IMR-90 (cell line): ENCODE data around the gene CD300LD. TPM values are rescaled to one million over a fixed set of nuclear protein-coding genes. Genes with fewer than 3 reads are reported as not detected.

Source experiments
- ATAC-seq: fragments of 200-7000 bp; cut with Tn5 transposase; 2 replicates; pipeline ENCODE4 v1.9.1; 2020; ENCODE audit warnings: low read depth, mild to moderate bottlenecking, moderate library complexity
- BruUV-seq: library from RNA; stranded (reverse); fragments of 400-500 nt; replicated peaks from 2 replicates; lab custom pipeline; 2021; lab: Mats Ljungman, UMichigan
- CTCF ChIA-PET: fragments of 300-600 bp; formaldehyde crosslinking; extraction: SDS; loops from one replicate; lab custom pipeline; 2021; ENCODE audit warnings: antibody characterized with exemption; lab: Yijun Ruan, JAX
- POLR2A ChIA-PET: fragments of 300-600 bp; sonication (Branson Sonifier 250); formaldehyde crosslinking; loops from one replicate; lab custom pipeline; 2022; ENCODE audit warnings: antibody characterized with exemption; ENCODE audit not compliant: unreplicated experiment; lab: Charles Lee
- DNase-seq: peaks from one replicate; pipeline ENCODE4 v3.0.0; 2013
- H2AFZ ChIP-seq: replicated peaks from 2 replicates; pipeline ENCODE3; 2013; ENCODE audit warnings: low read length, mild to moderate bottlenecking; ENCODE audit not compliant: poor library complexity
- H2AK5ac ChIP-seq: 2 replicates; pipeline ENCODE4 v1.6.1; 2013; ENCODE audit warnings: low read depth, low read length, inconsistent platforms
- H2AK9ac ChIP-seq: replicated peaks from 2 replicates; pipeline ENCODE3; 2013; ENCODE audit warnings: mild to moderate bottlenecking, low read depth, low read length, moderate library complexity; ENCODE audit not compliant: poor library complexity
- H2BK120ac ChIP-seq: 2 replicates; pipeline ENCODE4 v1.6.1; 2013; ENCODE audit warnings: low read depth, low read length, inconsistent platforms
- H2BK15ac ChIP-seq: 3 replicates; pipeline ENCODE4 v1.6.1; 2013; ENCODE audit warnings: low read depth, low read length, inconsistent platforms
- H2BK20ac ChIP-seq: 2 replicates; pipeline ENCODE4 v1.6.1; 2013; ENCODE audit warnings: low read depth, mild to moderate bottlenecking, inconsistent platforms, low read length, moderate library complexity
- H2BK5ac ChIP-seq: 2 replicates; pipeline ENCODE4 v1.6.1; 2013; ENCODE audit warnings: mild to moderate bottlenecking, low read depth, low read length, inconsistent platforms; ENCODE audit not compliant: poor library complexity, severe bottlenecking
- H3K14ac ChIP-seq: replicated peaks from 2 replicates; pipeline ENCODE4 v1.6.1; 2013; ENCODE audit warnings: low read depth, low read length, inconsistent platforms
- H3K18ac ChIP-seq: 2 replicates; pipeline ENCODE4 v1.6.1; 2013; ENCODE audit warnings: low read depth, low read length, control low read depth
- H3K23ac ChIP-seq: 2 replicates; pipeline ENCODE4 v1.6.1; 2013; ENCODE audit warnings: low read depth, low read length, inconsistent platforms
- H3K27ac ChIP-seq: 2 replicates; pipeline ENCODE4 v1.5.1; 2013; ENCODE audit warnings: mild to moderate bottlenecking, control low read depth, low read length; ENCODE audit not compliant: insufficient read depth
- H3K27me3 ChIP-seq: 2 replicates; pipeline ENCODE4 v1.6.1; 2013; ENCODE audit warnings: low read length; ENCODE audit not compliant: control insufficient read depth, insufficient read depth
- H3K36me3 ChIP-seq: 2 replicates; pipeline ENCODE4 v1.6.1; 2013; ENCODE audit warnings: low read length, mixed read lengths; ENCODE audit not compliant: control insufficient read depth, insufficient read depth
- H3K4ac ChIP-seq: 2 replicates; pipeline ENCODE4 v1.6.1; 2013; ENCODE audit warnings: low read depth, low read length, inconsistent platforms
- H3K4me1 ChIP-seq: 2 replicates; pipeline ENCODE4 v1.6.1; 2013; ENCODE audit warnings: low read length, mixed read lengths; ENCODE audit not compliant: control insufficient read depth, insufficient read depth
- H3K4me2 ChIP-seq: 2 replicates; pipeline ENCODE4 v1.6.1; 2013; ENCODE audit warnings: low read depth, mild to moderate bottlenecking, control low read depth, low read length, moderate library complexity
- H3K4me3 ChIP-seq: 2 replicates; pipeline ENCODE4 v1.5.1; 2013; ENCODE audit warnings: low read depth, mild to moderate bottlenecking, control low read depth, low read length, moderate library complexity; ENCODE audit not compliant: insufficient read depth
- H3K56ac ChIP-seq: 2 replicates; pipeline ENCODE4 v1.6.1; 2013; ENCODE audit warnings: low read length, inconsistent platforms; ENCODE audit not compliant: insufficient read depth; ENCODE audit errors: extremely low read depth
- H3K79me1 ChIP-seq, 2 experiments: 2 replicates each; pipeline ENCODE4 v1.6.1; 2013; ENCODE audit warnings: low read length in 2 of 2, inconsistent platforms in 1 of 2, low read depth in 1 of 2
- H3K9ac ChIP-seq: 2 replicates; pipeline ENCODE4 v1.6.1; 2013; ENCODE audit warnings: low read depth, low read length, control low read depth
- H3K9me1 ChIP-seq: 2 replicates; pipeline ENCODE4 v1.6.1; 2013; ENCODE audit warnings: low read length, inconsistent platforms; ENCODE audit not compliant: insufficient read depth
- H3K9me3 ChIP-seq: 2 replicates; pipeline ENCODE4 v1.6.1; 2013; ENCODE audit warnings: low read length; ENCODE audit not compliant: control insufficient read depth, insufficient read depth
- H4K20me1 ChIP-seq: 2 replicates; pipeline ENCODE4 v1.6.1; 2013; ENCODE audit warnings: low read length, inconsistent platforms; ENCODE audit not compliant: insufficient read depth
- H4K5ac ChIP-seq: 2 replicates; pipeline ENCODE4 v1.6.1; 2013; ENCODE audit warnings: mild to moderate bottlenecking, low read depth, low read length, control low read depth
- H4K8ac ChIP-seq, 2 experiments: 2 replicates each; pipeline ENCODE4 v1.6.1; 2013; ENCODE audit warnings: low read depth in 2 of 2, low read length in 2 of 2, control low read depth in 1 of 2, inconsistent platforms in 1 of 2
- H4K91ac ChIP-seq: 2 replicates; pipeline ENCODE4 v1.6.1; 2013; ENCODE audit warnings: low read depth, low read length, inconsistent platforms; ENCODE audit not compliant: insufficient read depth
- MAFK ChIP-seq: IDR thresholded peaks from 2 replicates; pipeline ENCODE4 v1.6.1; 2012; ENCODE audit warnings: low read depth, low read length, improper control_type of control experiment
- WGBS, 2 experiments: methylation state at CpG; one replicate each; pipeline versions ENCODE4 v1.1.5 to v1.1.7; 2013; ENCODE audit warnings: missing lambda C conversion rate in 2 of 2; ENCODE audit not compliant: insufficient read length in 1 of 2; ENCODE audit errors: extremely low coverage in 2 of 2; 5-methylcytosine and 5-hydroxymethylcytosine counted together
- dilution Hi-C: fragments of 300-500 bp; cut with HindIII; formaldehyde crosslinking; loops from one replicate; pipeline ENCODE4 v1.14.3; 2018; ENCODE audit warnings: low sequenced_read_pairs; ENCODE audit not compliant: unreplicated experiment
- in situ Hi-C: fragments of 300-500 bp; cut with MboI; formaldehyde crosslinking; loops from 3 replicates; pipeline ENCODE4 v1.14.3; 2019; ENCODE audit warnings: low sequenced_read_pairs, inconsistent platforms, mixed read lengths
- intact Hi-C: fragments of 100-400 bp; cut with micrococcal nuclease; formaldehyde crosslinking; loops from 2 replicates; pipeline ENCODE4 v1.10.0; 2022
- polyA plus RNA-seq, 3 experiments: library from polyadenylated mRNA; depleted of rRNA; stranded (reverse); fragments of >200 nt; gene quantifications; 2 replicates each; pipeline ENCODE4 v1.2.3, GENCODE V29; 2012; ENCODE audit warnings: low replicate concordance in 1 of 3
- total RNA-seq: library from RNA; depleted of rRNA; stranded (reverse); fragments of >200 nt; gene quantifications from 2 replicates; pipeline ENCODE4 v1.2.3, GENCODE V29; 2012
- TF ChIP-seq, protein P1 (sequence below): fragments of 150-350 bp; IDR thresholded peaks from 2 replicates; pipeline ENCODE4 v1.6.1; 2016; ENCODE audit warnings: low read depth, mild to moderate bottlenecking, low read length, moderate library complexity, borderline replicate concordance

Gene CD300LD
- total and polyA plus RNA-seq, 2 of the 4 experiments (the other 2 are of a cell fraction): not detected

DNA sequence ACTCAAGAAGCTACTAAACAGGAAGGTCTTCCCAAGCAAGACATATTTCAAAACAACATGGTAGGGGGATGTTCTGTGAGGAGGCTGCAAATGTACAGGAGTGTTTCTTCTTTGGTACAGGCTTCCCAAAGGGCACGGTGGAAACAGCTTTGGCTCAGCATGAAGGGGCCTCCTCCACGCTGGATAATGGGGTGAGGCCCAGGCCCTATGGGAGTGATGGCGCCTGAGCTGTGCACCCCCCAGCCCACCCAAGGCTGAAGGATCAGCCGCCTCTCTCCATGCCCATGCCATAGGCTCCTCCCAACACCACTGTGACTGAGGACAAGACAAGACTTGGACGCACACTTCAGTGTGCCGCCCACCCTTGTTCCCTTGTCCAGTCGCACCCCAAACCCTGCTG lies 24.6 kb upstream of the CD300LD start:
- Histone ChIP-seq H3K79me1 (no peaks in the 10 kb centered on the region), H3K4ac (no peak overlapping the region), H3K27me3 (no peaks in the 10 kb centered on the region), H2BK20ac (no peak overlapping the region), H3K56ac (no peak overlapping the region), H2BK15ac (no peak overlapping the region), H4K20me1 (no peaks in the 10 kb centered on the region), H3K9me3 (peaks cover 23% of the 10 kb centered on the region), H2AK5ac (no peak overlapping the region), H4K5ac (no peak overlapping the region), H3K4me3 (no peak overlapping the region), H3K9me1 (no peaks in the 10 kb centered on the region), H3K18ac (no peak overlapping the region), H2AK9ac (no peak overlapping the region), H3K4me2 (no peak overlapping the region), H3K23ac (no peak overlapping the region), H2AFZ (no peak overlapping the region), H3K14ac (no peak overlapping the region), H4K8ac (no peak overlapping the region), H4K91ac (no peak overlapping the region), H2BK5ac (no peak overlapping the region), H3K27ac (no peak overlapping the region), H3K4me1 (no peaks in the 10 kb centered on the region), H3K36me3 (no peaks in the 10 kb centered on the region), H3K9ac (no peak overlapping the region), H2BK120ac (no peak overlapping the region)
- ChIA-PET CTCF (no interaction called here), POLR2A (no interaction called here)
- dilution Hi-C loops: no loop called here
- WGBS, 2 experiments: 93% methylated on average over 3 of the region's 7 CpGs; no CpG with 5 or more reads in 1 of the 2 experiments
- in situ Hi-C loops: no loop called here
- DNase-seq: no peak
- intact Hi-C loops: no loop called here
- TF ChIP-seq, protein P1, sequence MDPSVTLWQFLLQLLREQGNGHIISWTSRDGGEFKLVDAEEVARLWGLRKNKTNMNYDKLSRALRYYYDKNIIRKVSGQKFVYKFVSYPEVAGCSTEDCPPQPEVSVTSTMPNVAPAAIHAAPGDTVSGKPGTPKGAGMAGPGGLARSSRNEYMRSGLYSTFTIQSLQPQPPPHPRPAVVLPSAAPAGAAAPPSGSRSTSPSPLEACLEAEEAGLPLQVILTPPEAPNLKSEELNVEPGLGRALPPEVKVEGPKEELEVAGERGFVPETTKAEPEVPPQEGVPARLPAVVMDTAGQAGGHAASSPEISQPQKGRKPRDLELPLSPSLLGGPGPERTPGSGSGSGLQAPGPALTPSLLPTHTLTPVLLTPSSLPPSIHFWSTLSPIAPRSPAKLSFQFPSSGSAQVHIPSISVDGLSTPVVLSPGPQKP: no peak
- TF ChIP-seq MAFK: no peak
- no TSS peak for BruUV-seq
- no peak for ATAC-seq
